ENCODE data around the gene BNIP1.
A peak's percentile ranks its signal among the peaks of the same experiment; 100 is the strongest.
"Not testable (repeated sequence)": the region's sequence is repeated elsewhere in the genome, so short reads cannot be mapped to it uniquely, and the experiment has no call there.

Gene BNIP1

DNA sequence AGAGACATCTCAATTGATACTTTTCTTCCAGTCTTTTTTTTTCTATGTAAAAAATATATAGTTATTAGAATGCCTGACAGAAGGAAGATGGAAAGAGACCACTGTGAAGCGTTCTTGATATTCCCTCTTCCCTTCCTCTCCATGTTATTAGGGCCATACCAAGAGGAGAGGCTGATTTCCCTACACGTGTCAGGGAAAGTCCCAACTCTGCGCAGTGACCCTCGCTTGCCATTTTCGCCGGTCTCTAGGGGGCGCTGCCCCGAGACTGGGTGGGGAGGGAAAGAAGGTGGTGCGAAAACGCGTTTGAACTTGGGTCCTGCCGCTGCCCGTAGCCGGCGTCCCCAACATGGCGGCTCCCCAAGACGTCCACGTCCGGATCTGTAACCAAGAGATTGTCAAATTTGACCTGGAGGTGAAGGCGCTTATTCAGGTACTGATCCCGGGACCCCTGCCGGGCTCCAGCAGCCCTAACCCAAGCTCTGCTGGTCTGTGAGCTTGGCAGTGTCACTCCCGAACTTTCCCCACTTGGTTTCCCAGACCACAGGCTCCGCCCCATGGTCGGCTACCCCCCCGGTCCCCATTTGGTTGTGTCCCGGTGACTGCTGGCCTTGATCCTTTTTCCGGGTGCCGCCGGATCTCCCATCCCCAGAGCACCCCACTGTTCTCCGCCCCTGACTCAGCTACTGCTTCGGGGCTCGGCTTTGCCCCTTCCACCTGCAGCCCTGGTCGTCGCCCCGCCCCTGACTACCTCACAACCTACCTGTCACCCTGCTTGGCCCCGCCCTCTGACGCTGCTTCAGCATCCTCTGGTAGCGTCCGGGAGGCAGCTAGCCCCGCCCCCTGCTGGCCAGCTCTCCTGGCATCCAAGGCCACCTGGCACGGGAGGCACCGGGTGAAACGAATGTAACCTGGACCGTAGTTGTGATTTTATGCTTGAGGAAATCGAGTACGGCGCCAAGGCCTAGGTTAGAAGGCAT, at the start of gene BNIP1:
TSS of gene BNIP1 (plus strand) at position 332 of the 977 bp plus-strand sequence. CDS start at position 347, 15 bp downstream.
- peak; percentile 97 to 98 for DNase-seq (ENCODE audit: low read depth in 2 of 2)

DNA sequence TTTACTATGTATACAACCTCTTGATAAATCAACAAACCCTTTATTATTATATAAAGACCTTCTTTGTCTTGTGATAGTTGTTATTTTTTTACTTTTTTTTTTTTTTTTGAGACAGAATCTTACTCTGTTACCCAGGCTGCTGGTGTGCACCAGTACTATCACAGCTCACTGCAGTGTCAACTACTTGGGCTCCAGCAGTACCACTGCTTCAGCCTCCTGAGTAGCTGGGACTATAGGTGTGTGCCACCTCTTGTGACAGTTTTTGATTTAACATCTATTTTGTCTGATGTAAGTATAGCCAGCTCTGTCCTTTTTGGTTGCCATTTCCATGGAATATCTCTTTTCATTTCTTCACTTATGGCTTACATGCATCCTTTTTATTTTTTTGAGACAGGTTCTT, 45.5 kb upstream of the BNIP1 start:
- no peak for DNase-seq (ENCODE audit: low read depth in 2 of 2)

- no peak for DNase-seq (ENCODE audit: low read depth in 2 of 2)
Measured at GRCh38 chr5:173099461-173099860, 44.9 kb upstream of the BNIP1 start.

- no peak for DNase-seq (ENCODE audit: low read depth in 2 of 2)
Measured at GRCh38 chr5:173101245-173101644, 43.1 kb upstream of the BNIP1 start.

DNA sequence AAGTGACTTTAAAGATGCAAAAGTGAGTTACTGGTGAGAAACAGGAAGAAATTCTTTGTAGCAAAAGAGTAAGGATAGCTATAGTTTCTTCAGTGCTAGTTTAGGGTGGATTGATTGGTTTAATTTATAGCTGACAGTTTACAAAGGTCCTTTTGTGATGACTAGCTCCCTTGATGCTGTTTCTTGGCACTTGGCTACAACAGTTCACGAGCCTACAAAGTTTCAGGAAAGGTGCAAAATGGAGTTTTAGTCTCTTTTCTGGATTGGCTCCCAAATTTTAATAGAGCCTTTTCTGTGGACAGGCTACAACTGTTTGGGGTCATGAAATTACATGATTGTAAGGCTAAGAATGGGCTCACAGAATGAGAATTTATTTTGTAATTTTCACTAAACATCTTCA, 40.9 kb upstream of the BNIP1 start:
- DNase-seq (ENCODE audit: low read depth in 2 of 2): no peak

DNA sequence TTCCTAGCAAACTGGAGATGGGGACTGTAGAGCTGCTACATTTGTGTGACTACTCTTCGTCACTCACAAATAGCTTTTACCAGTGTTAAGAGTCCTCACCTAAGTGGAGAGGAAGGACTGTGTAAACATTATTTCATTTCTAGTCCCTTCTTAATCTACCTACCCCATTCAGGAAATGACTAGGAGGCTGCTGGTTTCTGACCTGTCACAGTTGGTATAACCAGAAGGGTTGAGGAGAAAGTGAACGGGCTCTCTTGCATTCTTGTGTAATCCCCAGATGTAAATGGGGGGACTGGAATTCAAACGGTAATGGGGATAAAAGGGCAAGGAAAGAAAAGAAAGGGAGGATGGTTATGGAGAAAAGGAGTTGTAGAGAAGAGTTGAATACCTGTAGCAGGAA, 35.4 kb upstream of the BNIP1 start:
- DNase-seq (ENCODE audit: low read depth in 2 of 2): no peak

DNA sequence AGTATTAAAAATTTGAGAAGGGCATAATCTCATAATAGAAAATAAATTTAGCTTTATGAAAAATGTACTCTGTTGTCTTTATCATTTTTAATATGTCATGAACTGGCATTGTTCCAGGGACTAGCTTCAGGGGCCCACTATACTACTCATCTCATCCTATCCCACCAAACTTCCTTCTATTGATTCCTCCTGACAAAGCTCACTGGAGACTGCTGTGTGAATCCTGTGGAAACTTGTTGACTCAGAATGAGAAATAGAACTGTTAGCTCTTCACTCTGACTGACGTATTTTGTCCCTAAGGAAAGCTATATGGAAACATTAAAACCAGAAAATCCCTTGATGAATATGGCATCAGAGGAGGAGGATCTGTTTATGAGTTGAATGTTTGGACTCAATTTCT, 29.8 kb upstream of the BNIP1 start:
- no peak for DNase-seq (ENCODE audit: low read depth in 2 of 2)

DNA sequence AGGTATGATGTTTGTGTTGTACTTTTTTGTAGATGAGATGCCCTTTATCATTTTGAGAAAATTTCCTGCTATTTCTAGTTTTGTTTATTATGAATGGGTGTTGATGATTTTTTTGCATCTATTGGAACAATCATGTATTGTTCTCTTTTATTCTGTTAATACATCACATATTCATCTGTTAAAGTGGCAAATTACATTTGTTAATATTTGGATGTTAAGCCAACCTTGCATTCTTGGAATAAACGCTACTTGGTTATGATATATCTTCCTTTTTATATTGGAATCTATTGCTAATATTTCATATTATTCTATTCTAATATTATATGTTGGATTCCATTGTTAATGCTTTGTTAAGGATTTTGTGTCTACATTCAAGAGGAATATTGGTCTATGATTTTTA, 24.6 kb upstream of the BNIP1 start:
- no peak for DNase-seq (ENCODE audit: low read depth in 2 of 2)

GRCh38 chr5:173123416-173123815, 20.9 kb upstream of the BNIP1 start:
- DNase-seq (ENCODE audit: low read depth in 2 of 2): no peak

- DNase-seq (ENCODE audit: low read depth in 2 of 2): not testable (repeated sequence)
Measured at GRCh38 chr5:173132166-173132565, 12.2 kb upstream of the BNIP1 start.

GRCh38 chr5:173138707-173139106, 5.6 kb upstream of the BNIP1 start:
- DNase-seq (ENCODE audit: low read depth in 2 of 2): no peak

GRCh38 chr5:173139631-173140030, 4.7 kb upstream of the BNIP1 start:
- DNase-seq (ENCODE audit: low read depth in 2 of 2): no peak

GRCh38 chr5:173140769-173141168, 3.6 kb upstream of the BNIP1 start:
- no peak for DNase-seq (ENCODE audit: low read depth in 2 of 2)

GRCh38 chr5:173143567-173143966, 764 bp upstream of the BNIP1 start:
- DNase-seq (ENCODE audit: low read depth in 2 of 2): no peak

DNA sequence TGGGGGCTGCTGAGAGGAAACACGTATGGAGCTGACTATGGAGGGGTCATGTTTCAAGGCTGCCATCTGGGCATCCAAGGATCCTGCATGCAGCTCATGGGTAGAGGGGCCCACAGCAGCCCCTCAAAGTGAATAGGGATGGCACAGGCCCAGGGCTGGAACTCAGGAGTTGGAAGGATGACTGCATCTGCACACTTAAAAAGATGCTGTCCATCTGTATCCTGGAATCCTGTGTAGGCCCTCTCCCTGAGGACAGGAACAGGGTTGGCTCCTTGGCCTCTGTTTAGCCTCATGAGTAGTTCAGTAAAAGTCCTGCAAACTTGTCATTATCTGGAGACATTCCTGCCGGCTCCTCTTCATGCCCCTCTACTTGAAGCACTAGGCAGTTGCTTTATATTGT, 4.0 kb downstream of the BNIP1 start:
- DNase-seq (ENCODE audit: low read depth in 2 of 2): no peak

DNA sequence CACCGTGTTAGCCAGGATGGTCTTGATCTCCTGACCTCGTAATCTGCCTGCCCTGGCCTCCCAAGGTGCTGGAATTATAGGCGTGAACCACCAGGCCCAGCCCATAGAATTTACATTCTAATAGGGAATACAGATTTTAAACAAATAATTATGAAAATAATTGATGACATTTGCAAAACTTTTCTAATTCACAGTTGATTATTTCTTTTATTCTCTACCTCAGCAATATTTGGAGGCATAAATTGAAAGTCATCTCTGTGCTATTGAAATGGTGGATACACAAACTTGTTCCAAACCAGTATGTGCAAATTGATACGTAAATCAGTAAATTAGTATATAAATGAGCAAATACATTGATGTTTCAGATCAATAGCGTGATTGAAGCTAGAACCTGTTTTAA, 8.2 kb downstream of the BNIP1 start:
- no peak for DNase-seq (ENCODE audit: low read depth in 2 of 2)

DNA sequence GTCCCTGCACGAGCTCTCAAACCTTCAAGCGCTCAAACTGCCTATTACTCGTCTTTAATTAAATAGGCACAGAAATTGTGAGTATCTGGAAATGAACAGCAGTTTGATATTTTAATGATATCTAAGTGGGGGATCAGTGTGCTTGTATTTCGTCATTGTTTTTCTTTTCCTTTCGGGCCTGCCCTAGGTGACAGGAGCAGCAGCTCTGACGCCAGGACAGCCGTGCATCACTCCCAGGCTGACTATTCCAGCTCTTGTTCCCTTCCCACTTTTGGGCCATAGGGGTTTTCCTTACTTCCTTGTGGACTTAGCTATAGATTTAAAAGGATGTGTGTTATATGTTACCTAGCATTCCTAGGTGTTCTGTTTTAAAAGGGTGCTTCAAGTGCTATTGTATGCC, 9.5 kb downstream of the BNIP1 start:
- DNase-seq (ENCODE audit: low read depth in 2 of 2): no peak

DNA sequence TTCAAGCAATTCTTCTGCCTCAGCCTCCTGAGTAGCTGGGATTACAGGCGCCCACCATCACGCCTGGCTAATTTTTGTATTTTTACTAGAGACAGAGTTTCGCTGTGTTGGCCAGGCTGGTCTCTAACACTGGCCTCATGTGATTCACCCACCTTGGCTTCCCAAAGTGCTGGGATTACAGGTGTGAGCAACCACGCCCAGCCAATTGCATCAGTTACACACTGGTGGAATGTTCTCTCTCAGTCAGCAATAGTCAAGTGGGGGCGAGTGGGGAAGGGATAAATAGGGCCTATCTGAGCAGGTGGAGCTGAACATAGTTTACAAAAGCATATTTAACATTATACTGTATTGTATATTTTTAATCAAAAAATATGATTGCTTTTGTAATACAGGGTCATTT, 10.3 kb downstream of the BNIP1 start:
- not testable (repeated sequence) for DNase-seq (ENCODE audit: low read depth in 2 of 2)

GRCh38 chr5:173155912-173156311, 11.6 kb downstream of the BNIP1 start:
- no peak for DNase-seq (ENCODE audit: low read depth in 2 of 2)

DNA sequence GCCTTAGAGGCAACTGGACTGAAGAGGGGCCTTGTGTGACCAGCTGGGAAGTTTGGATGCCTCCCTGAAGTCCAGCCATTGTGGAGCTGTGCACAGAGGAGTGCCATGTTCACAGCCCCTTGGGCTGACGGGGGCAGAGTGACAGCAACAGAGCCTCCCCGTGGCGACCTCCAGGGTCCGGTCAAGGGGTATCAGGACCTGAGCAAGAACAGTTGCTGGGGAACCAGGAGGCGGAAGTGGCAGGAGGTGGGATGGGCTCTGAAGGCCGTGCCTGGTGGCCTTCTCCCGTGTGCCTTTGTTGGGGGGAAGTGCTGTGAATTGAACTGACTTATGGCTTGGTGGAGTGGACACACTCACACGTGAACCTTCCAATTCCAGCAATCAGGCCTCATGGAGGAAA, 14.0 kb downstream of the BNIP1 start:
- no peak for DNase-seq (ENCODE audit: low read depth in 2 of 2)

- DNase-seq (ENCODE audit: low read depth in 2 of 2): no peak
Measured at GRCh38 chr5:173159256-173159655, 14.9 kb downstream of the BNIP1 start.

GRCh38 chr5:173161148-173161547, 16.8 kb downstream of the BNIP1 start:
- DNase-seq (ENCODE audit: low read depth in 2 of 2): no peak

DNA sequence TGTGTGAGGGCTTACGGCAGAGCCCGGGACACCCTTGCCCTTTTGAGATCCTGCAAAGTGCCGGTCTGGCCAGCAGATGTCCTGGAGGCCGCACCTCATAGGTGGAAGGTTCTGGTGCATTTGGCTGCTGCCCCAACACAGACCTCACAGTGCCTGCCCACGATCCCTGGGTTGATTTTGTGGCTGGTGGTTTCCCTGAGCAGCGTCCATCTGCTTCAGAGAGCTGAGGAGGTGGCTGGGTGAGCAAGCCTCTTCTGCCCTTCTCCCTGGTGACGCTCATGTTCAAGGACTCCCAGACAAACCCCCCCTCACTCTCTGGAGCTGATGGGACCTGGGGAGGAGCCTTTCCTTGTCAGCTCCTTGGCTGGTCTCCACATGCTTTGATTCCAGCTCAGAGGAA, 18.9 kb downstream of the BNIP1 start:
- no peak for DNase-seq (ENCODE audit: low read depth in 2 of 2)

Data from stimulated activated CD4-positive, alpha-beta T cell treated with anti-CD3 and anti-CD28 coated beads, Interleukin-1b, Interleukin-23, amount 100 ng/mL, for 4 hours (primary cell).